ENCODE results near the gene UBE2M.

GRCh38 chr19:58555920-58556621, 2.3 kb downstream of the UBE2M start:
- TF ChIP-seq CTCF (IDR thresholded peaks at IDR 0.05; ENCODE audit: insufficient read depth, low read length, poor library complexity, severe bottlenecking) (no peak), EZH2phosphoT487 (conservative IDR thresholded peaks at IDR 0.05; ENCODE audit: low read length) (no peak)
